Gastrocnemius medialis (tissue), 4 donors: ENCODE data around the gene LTA. TPM values are rescaled to one million over a fixed set of nuclear protein-coding genes. Genes with fewer than 3 reads are reported as not detected.

Source experiments
- ATAC-seq, 2 donors: fragments of 150-250 bp; one replicate each; pipeline ENCODE4 v1.9.1; 2016
- DNase-seq, 2 donors: peaks; one replicate each; pipeline ENCODE4 v3.0.0-alpha.2; 2019
- H3K27ac ChIP-seq, 4 donors: fragments of 200-600 bp; sonication (generic); 1 replicate in 1 of 4; 2 replicates in 3 of 4; pipeline ENCODE4 v1.5.1; 2016 to 2018; ENCODE audit warnings: mild to moderate bottlenecking in 2 of 4, moderate library complexity in 1 of 4
- H3K27me3 ChIP-seq, 3 donors: fragments of 200-600 bp; sonication (generic) in 2 of 3; 1 replicate in 1 of 3; 2 replicates in 2 of 3; pipeline versions ENCODE4 v1.5.1 to v1.6.0; 2016 to 2019; ENCODE audit warnings: mild to moderate bottlenecking in 1 of 3, moderate library complexity in 1 of 3
- H3K36me3 ChIP-seq, 2 donors: fragments of 200-600 bp; sonication (generic) in 1 of 2; one replicate each; pipeline ENCODE4 v1.5.1; 2017 to 2018
- H3K4me1 ChIP-seq, 2 donors: fragments of 200-600 bp; sonication (generic) in 1 of 2; one replicate each; pipeline ENCODE4 v1.5.1; 2016 to 2017; ENCODE audit warnings: mild to moderate bottlenecking in 2 of 2
- H3K4me3 ChIP-seq, 4 donors: fragments of 200-600 bp; sonication (generic) in 3 of 4; 1 replicate in 1 of 4; 2 replicates in 3 of 4; pipeline ENCODE4 v1.5.1; 2016 to 2019; ENCODE audit warnings: mild to moderate bottlenecking in 2 of 4
- H3K9me3 ChIP-seq, 3 donors: fragments of 200-600 bp; sonication (generic) in 2 of 3; 1 replicate in 1 of 3; 2 replicates in 2 of 3; pipeline ENCODE4 v1.5.1; 2016 to 2019
- POLR2A ChIP-seq, 2 donors: fragments of 450-650 bp; IDR thresholded peaks; one replicate each; pipeline ENCODE4 v1.6.1; 2017; ENCODE audit warnings: antibody characterized with exemption in 2 of 2, mild to moderate bottlenecking in 2 of 2, moderate library complexity in 2 of 2
- in situ Hi-C, 4 donors: fragments of 200-750 bp; cut with MboI; loops; one replicate each; pipeline versions ENCODE4 v1.15.0 to v1.8.0; 2017; ENCODE audit warnings: low sequenced_read_pairs in 4 of 4
- intact Hi-C: fragments of 100-400 bp; cut with DNase I; formaldehyde crosslinking; loops from one replicate; pipeline ENCODE4 v1.15.1; 2023; ENCODE audit warnings: low total_unique reads
- total RNA-seq, 4 donors: library from RNA; depleted of rRNA; stranded (reverse); fragments of >200 nt; gene quantifications; one replicate each; pipeline versions ENCODE4 v1.1.0 to v1.2.3, GENCODE V29; 2016
- TF ChIP-seq, protein P1 (sequence below), 5 experiments: fragments of 450-650 bp in 3 of 5; fragments of 200-600 bp in 2 of 5; sonication (generic) in 2 of 5; IDR thresholded peaks in 4 of 5; conservative IDR thresholded peaks in 1 of 5; 1 replicate in 4 of 5; 2 replicates in 1 of 5; pipeline ENCODE4 v1.5.1; 2016 to 2019; ENCODE audit warnings: antibody characterized with exemption in 5 of 5, mild to moderate bottlenecking in 3 of 5, moderate library complexity in 3 of 5

Gene LTA
- total RNA-seq, 4 donors from 2014 or later: not detected

DNA sequence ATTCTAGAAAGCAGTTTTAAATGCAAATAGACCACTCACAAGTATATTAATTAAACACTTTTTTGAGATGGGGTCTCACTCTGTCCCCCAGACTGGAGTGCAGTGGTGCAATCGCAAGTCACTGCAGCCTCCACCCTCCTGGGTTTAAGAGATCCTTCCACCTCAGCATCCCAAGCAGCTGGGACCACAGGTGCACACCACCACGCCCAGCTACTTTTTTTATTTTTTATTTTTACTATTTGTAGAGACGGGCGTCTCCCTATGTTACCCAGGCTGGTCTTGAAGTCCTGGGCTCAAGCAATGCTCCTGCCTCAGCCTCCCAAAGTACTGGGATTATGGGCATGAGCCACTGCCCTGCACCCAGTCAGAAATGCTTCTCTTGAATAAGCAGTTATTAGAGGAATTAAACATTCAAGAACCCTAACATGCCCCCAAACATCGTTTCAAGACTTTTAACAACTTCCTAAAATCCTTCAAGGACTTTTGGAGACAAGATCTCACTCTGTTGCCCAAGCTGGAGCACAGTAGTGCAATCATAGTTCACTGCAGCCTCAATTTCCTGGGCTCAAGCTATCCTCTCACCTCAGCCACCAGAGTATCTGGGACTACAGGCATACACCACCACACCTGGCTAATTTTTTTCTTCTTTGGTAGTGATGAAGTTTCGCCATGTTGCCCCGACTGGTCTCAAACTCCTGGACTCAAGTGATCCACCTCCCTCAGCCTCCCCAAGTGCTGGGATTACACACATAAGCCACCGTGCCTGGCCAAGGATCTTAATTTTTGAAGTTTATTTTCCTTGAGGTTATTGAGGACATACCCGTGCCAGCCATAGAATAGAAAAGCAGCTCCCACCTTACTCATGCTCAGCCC is 40.1 kb upstream of the LTA start:
- Histone ChIP-seq H3K4me3 (no peak overlapping the region), H3K4me1 (no peaks in the 10 kb centered on the region), H3K27me3 (no peaks in the 10 kb centered on the region), H3K36me3 (peaks cover 4 to 75% of the 10 kb centered on the region in 2 donors), H3K27ac (no peak overlapping the region), H3K9me3 (no peaks in the 10 kb centered on the region)
- DNase-seq (no peak), ATAC-seq (no peak)
- no peak for TF ChIP-seq POLR2A (IDR thresholded peaks at IDR 0.05)
- TF ChIP-seq, protein P1, sequence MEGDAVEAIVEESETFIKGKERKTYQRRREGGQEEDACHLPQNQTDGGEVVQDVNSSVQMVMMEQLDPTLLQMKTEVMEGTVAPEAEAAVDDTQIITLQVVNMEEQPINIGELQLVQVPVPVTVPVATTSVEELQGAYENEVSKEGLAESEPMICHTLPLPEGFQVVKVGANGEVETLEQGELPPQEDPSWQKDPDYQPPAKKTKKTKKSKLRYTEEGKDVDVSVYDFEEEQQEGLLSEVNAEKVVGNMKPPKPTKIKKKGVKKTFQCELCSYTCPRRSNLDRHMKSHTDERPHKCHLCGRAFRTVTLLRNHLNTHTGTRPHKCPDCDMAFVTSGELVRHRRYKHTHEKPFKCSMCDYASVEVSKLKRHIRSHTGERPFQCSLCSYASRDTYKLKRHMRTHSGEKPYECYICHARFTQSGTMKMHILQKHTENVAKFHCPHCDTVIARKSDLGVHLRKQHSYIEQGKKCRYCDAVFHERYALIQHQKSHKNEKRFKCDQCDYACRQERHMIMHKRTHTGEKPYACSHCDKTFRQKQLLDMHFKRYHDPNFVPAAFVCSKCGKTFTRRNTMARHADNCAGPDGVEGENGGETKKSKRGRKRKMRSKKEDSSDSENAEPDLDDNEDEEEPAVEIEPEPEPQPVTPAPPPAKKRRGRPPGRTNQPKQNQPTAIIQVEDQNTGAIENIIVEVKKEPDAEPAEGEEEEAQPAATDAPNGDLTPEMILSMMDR (IDR thresholded peaks at IDR 0.05 in 4 of 5, conservative IDR thresholded peaks at IDR 0.05 in 1 of 5): no peak
- in situ Hi-C loops: loop anchor here in 1 of 4 donors (25.0 kb wide), 1 partner anchor 655 kb away; the partner anchor contains the start of genes AGER, AGPAT1, GPSM3 and PBX2
- intact Hi-C loops: no loop called here

- ATAC-seq (no peak), DNase-seq (no peak)
- no peaks in the 10 kb centered on the region for H3K4me1 ChIP-seq
- peak overlapping the region in 1 of 4 donors; percentile 27 for H3K27ac ChIP-seq
- H3K36me3 ChIP-seq: peaks cover 4 to 83% of the 10 kb centered on the region in 2 donors
- H3K27me3 ChIP-seq: no peaks in the 10 kb centered on the region
- intact Hi-C loops (no loop called here), in situ Hi-C loops (loop anchor here in 1 of 4 donors (25.0 kb wide), 1 partner anchor 654 kb away; the partner anchor contains the start of genes AGER, AGPAT1, GPSM3 and PBX2)
- H3K9me3 ChIP-seq: no peaks in the 10 kb centered on the region
- TF ChIP-seq POLR2A (IDR thresholded peaks at IDR 0.05): no peak
- TF ChIP-seq, protein P1 (IDR thresholded peaks at IDR 0.05 in 4 of 5, conservative IDR thresholded peaks at IDR 0.05 in 1 of 5): no peak
- H3K4me3 ChIP-seq: no peak overlapping the region
Observed at GRCh38 chr6:31532644-31533454, 39.2 kb upstream of the LTA start.

- no peak overlapping the region for H3K4me3 ChIP-seq
- peak overlapping the region in 1 of 4 donors; percentile 27 for H3K27ac ChIP-seq
- no peaks in the 10 kb centered on the region for H3K27me3 ChIP-seq
- peaks cover 4 to 89% of the 10 kb centered on the region in 2 donors for H3K36me3 ChIP-seq
- ATAC-seq: no peak
- no peak for DNase-seq
- peaks cover 0 to 2% of the 10 kb centered on the region in 2 donors for H3K4me1 ChIP-seq
- in situ Hi-C loops (loop anchor here in 1 of 4 donors (25.0 kb wide), 1 partner anchor 654 kb away; the partner anchor contains the start of genes AGER, AGPAT1, GPSM3 and PBX2), intact Hi-C loops (no loop called here)
- TF ChIP-seq, protein P1 (IDR thresholded peaks at IDR 0.05 in 4 of 5, conservative IDR thresholded peaks at IDR 0.05 in 1 of 5): no peak
- no peak for TF ChIP-seq POLR2A (IDR thresholded peaks at IDR 0.05)
- no peaks in the 10 kb centered on the region for H3K9me3 ChIP-seq
Observed at GRCh38 chr6:31533455-31533841, 38.6 kb upstream of the LTA start.

DNA sequence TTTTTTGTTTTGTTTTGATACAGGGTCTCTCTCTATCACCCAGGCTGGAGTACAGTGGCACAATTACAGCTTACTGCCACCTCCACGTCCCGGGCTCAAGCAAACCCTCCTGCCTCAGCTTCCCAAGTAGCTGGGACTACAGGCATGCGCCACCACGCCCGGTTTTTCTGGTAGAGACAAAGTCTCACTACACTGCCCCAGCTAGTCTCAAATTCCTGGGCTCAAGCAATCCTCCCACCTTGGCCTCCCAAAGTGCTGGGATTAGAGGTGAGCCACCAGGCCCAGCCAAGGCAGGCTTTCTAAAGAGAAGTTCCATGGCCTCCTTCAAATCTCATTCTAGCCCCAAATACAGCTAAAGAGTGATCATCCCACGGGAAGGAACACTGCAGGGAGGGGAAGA is 38.1 kb upstream of the LTA start:
- H3K27me3 ChIP-seq: no peaks in the 10 kb centered on the region
- peaks cover 4 to 95% of the 10 kb centered on the region in 2 donors for H3K36me3 ChIP-seq
- no peak overlapping the region for H3K4me3 ChIP-seq
- intact Hi-C loops: no loop called here
- no peaks in the 10 kb centered on the region for H3K9me3 ChIP-seq
- peaks cover 5 to 7% of the 10 kb centered on the region in 2 donors for H3K4me1 ChIP-seq
- H3K27ac ChIP-seq: no peak overlapping the region
- ATAC-seq (no peak), DNase-seq (no peak)
- no peak for TF ChIP-seq POLR2A (IDR thresholded peaks at IDR 0.05)
- TF ChIP-seq, protein P1 (IDR thresholded peaks at IDR 0.05 in 4 of 5, conservative IDR thresholded peaks at IDR 0.05 in 1 of 5): no peak
- in situ Hi-C loops: loop anchor here in 1 of 4 donors (25.0 kb wide), 1 partner anchor 653 kb away; the partner anchor contains the start of genes AGER, AGPAT1, GPSM3 and PBX2
